AG20443 (cell line): ENCODE results near the gene DMD.

ENCODE experiments used
- DNase-seq: peaks from one replicate; pipeline ENCODE4 v3.0.0; 2012; ENCODE audit warnings: low spot score, mixed read lengths

The DMD gene

DNA sequence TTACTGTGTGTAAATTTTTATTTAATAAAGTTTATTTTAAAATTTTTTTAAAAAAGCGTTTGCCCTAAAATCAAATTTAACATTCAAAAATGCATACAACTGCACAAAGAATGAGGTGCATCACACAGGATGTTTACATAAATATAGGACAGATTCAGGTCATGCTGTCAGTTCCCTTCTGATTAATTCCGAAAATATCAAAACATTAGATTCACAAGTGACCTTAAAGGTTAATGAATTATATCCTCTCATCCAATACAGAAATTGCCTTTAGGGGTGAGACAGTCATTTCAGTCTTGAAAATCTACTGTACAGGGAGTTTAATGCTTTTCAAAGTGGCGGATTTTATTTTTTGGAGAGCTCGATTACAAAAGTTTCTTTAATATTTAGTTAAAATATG, 1930.8 kb downstream of the DMD start:
- DNase-seq, result no peak

DNA sequence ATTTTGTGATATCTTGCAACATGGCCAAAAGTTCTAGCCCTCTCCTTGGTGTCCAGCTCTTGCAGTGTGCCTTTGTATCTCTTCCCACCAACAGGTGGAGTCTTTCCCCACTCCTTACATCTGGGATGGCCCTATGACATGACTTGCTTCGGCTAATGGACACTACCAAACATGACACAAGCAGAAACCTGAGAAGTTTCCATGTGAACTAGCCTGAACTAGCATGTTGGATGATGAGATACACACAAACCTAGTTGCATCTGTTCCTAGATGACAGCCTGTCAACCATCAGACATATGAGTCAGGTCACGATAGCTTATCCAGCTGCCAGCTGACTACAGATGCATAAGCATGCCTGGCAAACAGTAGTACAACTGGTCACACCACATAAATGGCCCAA, 1932.0 kb downstream of the DMD start:
- DNase-seq, result peak; percentile 13

DNA sequence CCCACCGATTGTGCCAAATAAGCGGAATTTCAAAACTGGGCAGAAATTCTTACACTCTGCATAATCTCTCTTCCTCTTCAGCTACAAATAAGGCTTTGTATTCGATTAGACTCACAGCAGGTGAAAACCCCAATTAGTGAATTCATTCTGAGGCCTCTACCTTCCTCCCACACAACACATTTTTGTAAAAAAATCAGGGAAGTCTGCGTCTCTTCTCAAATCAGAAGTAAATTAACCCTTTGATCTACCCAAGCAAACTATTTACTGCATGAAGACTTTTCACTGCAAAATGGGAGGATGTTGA, 1938.9 kb downstream of the DMD start:
- DNase-seq, result no peak

DNA sequence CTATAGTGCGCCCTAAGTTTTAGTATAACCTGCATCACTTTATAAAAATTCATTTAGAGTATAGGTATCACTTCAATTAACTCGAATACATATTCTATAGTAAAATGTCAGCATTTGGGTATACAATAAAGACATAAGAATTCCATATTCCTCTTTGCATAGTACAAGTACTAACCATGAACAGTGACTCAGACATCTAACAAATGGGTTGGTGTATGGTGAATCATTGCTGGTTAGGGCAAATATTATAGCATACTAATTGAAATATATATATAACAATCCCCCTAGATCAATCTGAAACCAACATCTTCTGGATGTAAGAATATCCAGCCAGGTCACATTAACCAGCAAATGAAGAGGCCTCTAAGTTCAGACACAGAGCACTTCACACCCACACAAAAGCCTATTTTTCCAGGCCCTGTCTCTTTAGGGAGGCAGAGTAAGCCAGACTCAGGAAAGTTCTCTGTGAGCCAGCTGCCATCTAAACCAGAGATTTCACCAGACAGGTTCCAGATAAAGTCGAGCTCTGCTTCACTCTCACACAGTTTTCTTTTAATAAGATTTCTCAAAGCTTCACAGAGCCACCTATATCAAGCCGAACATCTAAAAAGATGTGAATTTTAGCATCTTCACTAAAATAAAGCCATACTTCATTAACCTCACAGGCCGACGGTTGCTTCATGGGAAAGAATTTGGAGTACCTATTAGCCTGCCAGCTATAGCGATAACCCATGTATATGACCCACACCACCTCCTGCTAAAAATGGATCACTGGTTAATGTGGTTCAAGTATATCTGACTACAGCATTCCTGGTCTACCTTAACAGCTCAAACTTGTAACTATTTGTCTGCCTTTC, 1939.5 kb downstream of the DMD start:
- no peak for DNase-seq

DNA sequence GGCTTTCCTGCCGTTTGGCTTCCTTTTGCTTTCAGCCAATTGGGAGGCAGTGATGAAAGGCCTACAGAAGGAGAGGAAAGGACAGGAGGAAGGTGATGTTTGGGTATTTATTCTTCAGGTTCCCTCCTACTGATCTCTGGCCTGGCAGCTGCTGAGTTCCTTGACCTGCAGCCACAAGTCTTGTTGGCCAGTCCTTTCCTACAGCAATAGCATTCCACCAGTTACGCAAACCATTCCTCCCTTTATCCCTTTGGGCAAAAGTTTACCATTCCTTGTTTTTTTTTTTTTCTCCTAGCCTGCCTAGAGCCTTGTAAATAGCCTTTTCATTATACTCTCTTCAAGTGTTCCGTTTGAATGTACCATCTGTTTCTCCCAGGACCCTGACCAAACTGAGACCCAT, 1941.4 kb downstream of the DMD start:
- no peak for DNase-seq

DNA sequence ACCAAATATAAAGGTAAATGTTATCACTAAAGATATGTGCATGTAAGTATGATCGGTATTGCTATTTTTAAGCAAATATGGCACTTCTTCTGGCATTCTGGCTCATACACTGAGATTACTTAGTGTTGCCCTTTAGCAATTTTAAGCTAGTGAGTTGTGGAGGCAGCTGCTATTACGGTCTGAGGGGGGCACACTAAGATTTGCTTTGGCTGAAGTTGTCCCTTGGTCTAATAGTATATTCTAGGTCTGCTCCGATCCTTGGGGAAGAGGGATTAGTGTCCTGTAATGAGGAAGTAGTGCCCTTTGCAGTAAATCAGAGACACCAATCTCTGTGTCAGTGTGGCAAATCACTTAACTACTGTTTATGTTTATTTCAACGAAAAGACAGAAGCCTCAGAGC, 1943.0 kb downstream of the DMD start:
- no peak for DNase-seq

DNA sequence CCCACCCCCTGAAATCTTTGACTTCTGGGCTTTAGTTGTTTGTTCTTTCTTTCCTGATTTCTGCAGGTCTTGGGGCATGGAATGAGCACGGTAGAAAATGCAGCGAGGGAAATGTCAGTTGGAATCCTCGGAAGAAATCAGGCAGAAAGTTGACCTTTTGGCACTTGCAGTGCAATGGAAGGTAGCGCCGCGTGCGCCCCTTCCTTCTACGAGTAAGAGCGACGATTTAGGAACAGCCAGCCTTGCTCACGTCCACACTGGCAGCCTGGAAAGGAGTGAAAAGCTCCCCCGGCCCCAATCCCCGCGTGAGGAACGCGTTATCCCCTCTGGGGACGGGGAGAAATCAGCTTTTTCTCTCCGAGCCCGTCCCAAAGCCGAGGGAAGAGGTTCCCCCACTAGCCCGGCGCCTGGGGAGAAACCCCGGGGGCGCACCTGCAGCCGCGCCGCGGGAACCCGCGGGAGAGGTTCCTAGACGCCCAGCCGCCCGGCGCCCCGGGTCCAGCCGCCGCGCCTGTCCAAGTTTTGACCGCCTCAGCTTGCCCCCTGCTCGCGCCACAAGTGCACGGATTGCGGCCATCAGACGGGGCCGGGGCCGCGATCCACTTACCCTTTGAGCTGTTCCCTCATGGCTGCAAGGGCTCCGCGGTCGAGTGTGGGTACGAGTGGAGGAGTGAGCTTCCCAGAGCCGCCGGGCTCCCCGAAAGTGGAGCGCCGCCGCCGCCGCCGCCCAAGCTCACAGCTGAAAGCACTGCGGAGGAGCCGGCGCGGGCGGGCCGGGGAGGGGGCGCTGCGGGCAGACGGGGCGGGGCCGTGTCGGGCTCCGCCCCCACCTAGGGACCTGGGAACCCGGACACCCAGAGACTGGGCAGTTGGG, 1944.9 kb downstream of the DMD start:
- DNase-seq, result peak; percentile 81

DNA sequence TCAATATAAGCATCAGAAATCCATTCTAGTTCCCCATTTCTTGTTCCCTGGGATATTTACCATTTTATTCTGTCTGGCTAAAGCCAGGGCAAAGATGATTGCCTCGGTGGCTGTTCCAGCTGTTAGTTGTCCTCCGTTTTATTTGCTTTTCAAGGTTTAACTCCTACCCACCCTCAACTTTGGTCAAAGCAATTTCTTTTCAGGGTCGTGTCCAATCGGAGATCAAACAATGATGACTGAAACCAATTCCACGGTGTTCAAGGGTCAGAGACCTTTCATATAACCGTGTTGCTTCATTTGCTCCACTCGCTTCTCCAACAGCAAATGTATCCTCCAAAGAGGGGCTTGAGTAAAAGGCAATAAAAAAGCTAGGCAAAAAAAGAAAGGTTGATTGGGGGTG, 1946.0 kb downstream of the DMD start:
- no peak for DNase-seq

DNA sequence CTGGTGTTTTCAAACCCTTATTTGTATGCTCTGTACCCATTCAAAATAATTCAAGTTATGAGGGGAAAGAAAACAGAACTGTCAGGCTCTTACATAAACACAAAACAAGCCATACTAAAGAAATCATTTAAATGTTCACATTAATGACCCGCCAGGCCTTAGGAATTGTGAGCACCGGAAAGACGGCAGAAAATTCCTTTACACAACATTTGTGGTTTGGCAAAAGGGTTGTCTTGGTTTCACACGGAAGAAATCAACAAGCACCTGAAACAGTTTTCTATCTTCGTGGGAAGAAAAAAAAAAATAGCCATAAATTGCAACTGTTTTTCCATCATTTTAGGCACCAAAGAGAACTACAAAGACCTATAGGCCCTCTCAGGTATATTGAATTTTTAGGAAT, 1951.0 kb downstream of the DMD start:
- DNase-seq, result no peak

DNA sequence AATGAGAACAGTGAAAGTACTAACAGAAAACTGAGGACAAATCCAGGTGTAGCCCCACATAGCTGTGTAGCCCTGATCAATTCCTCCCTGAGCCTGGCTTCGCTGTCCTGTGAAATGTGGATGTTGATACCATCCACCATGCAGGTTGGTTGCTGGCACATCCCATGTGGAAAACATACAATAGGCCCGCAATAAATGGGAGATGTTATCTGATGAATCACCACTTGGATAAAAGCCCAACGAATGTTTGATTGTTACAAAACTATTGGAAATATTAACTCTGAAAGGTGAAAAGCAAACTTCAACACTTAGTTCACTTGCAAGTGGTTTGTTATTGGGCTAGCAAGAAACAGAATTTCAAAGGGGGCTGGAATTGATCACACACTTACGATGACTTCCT, 1953.2 kb downstream of the DMD start:
- no peak for DNase-seq

DNA sequence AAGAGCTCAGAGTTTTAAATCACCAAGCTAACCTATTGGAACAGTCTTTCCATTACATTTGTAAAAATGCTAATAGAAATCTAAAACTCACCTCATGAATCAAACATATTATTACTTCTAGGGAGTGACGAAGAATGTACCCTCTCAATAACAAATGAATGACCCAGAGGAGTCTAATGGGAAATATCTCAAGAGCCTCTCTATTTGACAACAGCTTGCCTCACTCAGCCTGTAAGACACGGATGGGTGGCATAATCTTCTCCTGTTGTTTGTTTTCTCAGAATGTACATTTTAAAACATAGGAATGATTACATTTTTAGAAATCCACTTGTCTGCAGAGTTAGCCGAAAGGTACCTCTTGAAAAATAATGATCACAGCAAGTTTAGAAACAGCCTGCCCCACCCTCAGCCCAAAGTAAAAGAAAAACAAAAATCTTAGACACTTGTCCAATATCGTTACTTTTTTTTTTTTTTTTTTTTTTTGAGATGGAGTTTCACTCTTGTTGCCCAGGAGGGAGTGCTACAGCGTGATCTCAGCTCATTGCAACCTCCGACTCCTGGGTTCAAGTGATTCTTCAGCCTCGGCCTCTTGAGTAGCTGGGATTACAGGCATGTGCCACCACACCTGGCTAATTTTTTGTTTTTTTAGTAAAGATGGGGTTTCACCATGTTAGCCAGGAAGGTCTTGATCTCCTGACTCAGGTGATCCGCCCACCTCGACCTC, 1955.9 kb downstream of the DMD start:
- no peak for DNase-seq

DNA sequence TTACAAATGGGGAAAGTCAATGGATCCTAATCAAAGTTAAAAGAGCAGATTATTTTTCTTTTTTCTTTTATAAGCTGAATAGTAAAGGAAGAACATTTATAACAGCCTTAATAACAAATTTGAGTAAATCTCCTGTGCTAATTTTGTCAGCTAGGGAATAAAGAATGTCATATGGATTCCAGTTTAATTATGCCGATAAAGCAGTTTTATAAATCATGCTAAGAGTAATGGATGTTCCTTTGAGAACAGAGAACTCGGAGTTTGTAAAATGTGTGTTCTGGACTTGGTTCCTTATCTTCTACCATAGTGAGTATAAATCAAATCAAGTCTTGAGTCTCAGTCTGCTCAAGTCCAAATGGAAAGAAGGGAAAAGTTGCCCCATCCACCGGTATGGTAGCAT, 1959.2 kb downstream of the DMD start:
- DNase-seq, result no peak

DNA sequence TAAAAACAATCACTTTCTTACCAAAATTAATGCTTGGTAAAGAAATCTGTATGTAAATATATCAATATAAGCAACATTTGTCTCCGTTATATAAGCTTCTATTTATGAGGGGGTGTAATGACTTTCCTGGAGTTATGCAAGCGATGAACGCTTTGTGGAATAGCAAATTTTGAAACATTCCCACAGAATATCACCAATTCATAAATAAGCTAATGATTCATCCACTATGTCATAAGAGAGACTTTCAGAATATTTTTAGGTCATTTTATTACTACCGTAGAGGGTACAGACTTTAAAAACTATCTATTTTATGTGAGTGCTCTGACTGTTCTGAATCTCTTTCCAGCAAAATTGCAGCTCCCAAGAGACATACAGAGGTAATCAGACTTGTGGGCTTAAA, 1960.0 kb downstream of the DMD start:
- DNase-seq, result peak; percentile 7

DNA sequence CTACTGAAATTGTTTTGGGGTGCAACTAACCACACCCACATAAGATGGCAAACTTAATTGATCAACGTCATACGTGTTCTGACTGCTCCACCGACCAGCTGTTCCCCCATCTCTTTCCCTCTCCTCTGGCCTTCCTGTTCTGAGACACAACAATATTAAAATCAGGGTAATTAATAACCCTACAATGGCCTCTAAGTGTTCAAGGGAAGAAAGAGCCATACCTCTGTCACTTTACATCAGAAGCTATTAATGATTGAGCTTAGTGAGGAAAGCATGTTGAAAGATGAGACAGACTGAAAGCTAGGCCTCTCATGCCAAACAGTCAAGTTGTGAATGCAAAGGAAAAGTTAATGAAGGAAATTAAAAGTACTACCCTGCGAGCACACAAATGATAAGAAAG, 1965.6 kb downstream of the DMD start:
- DNase-seq, result no peak

DNA sequence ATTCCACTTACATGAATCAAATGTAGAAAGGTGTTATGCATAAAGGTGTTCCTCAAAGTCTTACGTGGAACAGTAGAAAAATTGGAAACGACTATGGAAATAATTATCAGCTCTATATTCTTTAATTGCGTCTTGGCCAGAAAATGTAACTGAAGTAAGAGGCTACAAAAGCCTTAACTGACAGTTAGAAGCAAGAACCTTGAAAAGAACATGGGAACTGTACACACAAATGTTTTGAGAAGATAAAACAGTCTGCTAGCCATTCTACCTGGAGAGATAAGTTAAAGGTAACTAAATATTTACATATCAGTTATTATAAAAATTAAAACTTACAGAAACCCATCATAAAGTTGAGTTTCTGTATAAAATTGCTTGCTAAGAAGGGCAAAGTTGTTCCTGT, 1967.5 kb downstream of the DMD start:
- DNase-seq, result no peak

DNA sequence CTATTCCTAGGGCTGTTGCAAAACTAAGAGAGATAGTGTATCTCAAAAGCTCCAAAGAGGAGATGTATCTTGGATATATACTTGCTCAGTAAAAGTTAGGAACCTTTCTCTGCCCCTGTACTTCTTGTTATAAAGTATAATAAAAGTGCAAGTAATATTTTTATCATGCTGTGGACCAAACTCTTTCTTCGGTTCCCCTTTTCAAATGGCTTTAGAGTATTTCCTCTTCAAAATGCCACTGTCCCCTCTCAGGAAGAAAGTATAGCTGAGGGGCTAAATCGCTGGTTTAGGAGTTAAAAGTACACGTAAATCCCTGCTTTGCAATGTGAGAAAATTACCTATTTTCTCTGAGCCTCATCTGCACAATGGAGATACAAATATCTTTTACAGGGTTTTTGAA, 1970.4 kb downstream of the DMD start:
- DNase-seq, result no peak

DNA sequence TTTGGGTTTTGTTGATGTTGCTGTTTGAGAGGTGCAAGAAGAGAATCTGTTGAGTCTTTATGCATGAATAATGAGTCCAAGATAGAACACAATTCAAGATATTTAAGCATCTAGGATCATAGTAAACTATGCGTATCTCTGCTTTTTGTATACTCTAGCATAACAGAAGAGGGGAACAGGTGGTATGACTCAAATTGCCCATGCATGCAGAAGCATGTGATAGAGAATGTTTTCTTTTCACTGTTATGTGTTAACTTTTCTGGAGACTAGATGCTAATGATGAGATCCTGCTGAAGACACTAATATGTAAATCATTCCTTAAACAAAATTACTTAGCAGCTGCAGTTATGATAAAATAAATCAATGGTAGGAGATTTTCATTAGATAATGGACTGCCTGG, 1974.2 kb downstream of the DMD start:
- no peak for DNase-seq

DNA sequence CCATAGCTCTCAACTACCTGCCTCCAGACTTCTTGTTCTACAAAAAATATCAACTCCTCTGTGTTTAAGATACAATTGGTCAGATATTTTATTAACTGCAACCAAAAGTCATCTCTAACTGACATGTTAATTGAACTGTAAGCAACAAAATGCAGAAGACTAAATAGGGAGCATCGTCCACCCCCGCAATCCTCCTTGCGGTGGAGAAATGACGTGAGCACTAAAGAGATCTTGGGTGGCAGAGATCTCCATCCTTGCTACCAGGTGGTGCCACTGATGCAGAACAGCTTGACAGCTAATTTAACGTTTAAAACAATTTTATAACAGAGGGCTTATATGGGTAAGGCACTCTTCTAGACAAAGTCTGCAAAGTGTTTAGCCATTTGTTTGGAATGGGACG, 1975.1 kb downstream of the DMD start:
- no peak for DNase-seq

DNA sequence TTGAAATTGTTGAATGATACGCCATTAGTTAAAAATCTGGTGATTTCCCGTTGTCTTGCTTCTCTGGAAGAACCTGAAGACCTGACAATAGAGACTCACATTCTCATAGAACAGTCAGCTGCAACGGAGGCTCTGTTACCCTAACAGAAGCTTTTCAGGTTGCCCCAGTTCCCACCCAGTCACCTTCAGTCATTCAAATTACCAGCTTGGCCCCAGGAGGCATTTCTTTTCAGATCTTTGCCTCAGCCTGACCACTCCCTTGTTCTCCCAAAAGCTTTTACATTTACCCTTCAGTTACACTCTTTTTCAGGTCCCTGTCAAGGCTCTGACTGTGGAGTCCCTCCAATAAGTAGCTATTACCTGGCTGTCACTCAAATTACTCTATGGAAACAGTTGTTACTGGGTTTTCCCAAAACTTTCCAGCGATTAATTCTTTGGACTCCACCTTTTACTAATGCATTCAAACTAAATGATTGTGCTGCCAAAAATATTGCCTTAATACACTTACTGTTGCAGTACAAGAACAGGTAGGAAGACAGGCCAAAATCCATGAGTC, 1977.3 kb downstream of the DMD start:
- DNase-seq, result no peak

DNA sequence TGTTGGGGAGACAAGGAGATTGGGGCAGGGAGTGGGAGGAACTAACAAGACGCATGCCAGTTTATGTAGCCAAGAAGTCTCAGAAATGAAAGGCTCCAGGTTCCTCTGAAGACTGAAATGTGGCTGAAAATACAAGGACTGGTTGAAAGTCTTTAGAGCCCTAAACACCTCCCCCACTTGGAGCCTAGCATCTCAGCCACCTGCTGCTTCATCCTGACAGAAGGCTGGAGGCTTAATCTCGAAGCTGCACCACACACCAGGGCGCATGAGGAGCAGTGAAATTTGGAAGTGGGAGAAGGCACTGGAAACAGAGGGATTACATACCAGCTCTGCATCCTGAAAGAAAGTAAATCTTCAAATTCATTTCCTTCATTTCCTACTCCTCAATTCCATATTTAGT, 1978.8 kb downstream of the DMD start:
- DNase-seq, result no peak

DNA sequence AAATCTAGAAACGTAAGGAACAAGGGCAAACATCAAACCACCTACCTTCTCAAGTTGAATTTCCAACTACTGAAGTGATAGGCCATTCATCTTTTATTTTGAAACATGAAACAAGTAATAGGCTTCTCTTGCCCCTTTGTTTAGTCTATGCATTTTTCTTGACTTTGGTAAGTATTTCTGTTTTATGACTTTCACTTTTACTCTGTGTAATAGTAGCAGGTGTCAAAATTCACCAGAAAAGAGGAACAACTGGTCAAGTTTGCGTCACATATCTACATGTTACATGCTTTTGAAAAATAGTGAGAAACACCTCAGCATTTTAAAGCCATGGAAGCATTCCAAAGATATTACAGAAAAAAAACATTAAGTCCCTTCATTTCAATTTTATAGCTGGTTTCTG, 1982.4 kb downstream of the DMD start:
- no peak for DNase-seq

DNA sequence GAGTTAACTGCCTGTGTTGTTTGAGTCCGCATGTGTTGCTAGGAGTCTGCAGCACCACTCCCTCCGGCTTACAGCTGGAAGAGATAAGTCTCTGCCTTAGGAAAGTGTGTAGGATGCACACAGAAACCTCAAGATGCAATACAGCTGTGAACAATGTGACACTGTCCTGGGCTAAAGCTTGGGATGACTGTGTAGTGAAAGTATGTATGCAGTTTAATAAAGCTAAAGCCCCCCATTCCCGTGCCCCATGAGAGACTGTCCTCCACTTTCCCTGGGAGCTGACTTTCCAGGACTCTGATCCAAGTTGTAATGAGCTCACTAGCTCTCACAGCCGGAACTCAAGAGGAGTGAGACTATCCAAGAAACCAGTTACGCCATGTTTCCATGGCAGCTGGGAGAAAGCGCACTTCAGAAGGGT, 1982.9 kb downstream of the DMD start:
- peak; percentile 65 for DNase-seq

DNA sequence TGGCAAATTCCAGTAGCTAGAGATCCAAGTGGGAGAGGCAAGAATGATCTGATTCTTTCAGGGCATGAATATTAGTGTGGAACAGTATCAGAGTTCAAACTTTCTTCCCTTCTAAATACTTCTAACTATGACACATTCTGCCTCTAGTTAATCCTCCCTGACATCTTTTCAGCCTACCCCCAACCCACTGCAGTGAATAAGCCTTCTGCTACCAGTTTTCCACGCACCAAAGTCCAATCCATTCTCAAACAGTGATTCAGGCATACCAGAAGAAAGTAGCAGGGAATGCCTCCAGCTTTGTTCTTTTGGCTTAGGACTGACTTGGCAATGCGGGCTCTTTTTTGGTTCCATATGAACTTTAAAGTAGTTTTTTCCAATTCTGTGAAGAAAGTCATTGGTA, 1984.1 kb downstream of the DMD start:
- DNase-seq, result peak; percentile 56
